Activated gamma-delta T cell treated with Interleukin-2 at 50 U/mL for 16 hours (primary cell): ENCODE measurements around the gene NCOA6.
A peak's percentile ranks its signal among the peaks of the same experiment; 100 is the strongest.

Experiments
- DNase-seq: peaks from one replicate; pipeline ENCODE4 v3.0.0-alpha.2; 2020

NCOA6 gene

GRCh38 chr20:34825530-34826362, at the start of gene NCOA6:
TSS of gene NCOA6 (minus strand) at chr20:34825651. CDS start at chr20:34782355, 43,296 bp downstream.
- peak; percentile 81 for DNase-seq

GRCh38 chr20:34874094-34874654, 48.7 kb upstream of the NCOA6 start:
- DNase-seq = peak; percentile 10

GRCh38 chr20:34873583-34874093, 48.2 kb upstream of the NCOA6 start:
- DNase-seq = no peak

GRCh38 chr20:34872622-34873224, 47.3 kb upstream of the NCOA6 start, which contains the start of gene GGT7:
TSS of gene GGT7 (minus strand) at chr20:34872856. CDS start at chr20:34872815, 41 bp downstream.
- DNase-seq = peak; percentile 87

- no peak for DNase-seq
Measured at GRCh38 chr20:34871966-34872621, 46.6 kb upstream of the NCOA6 start.

DNA sequence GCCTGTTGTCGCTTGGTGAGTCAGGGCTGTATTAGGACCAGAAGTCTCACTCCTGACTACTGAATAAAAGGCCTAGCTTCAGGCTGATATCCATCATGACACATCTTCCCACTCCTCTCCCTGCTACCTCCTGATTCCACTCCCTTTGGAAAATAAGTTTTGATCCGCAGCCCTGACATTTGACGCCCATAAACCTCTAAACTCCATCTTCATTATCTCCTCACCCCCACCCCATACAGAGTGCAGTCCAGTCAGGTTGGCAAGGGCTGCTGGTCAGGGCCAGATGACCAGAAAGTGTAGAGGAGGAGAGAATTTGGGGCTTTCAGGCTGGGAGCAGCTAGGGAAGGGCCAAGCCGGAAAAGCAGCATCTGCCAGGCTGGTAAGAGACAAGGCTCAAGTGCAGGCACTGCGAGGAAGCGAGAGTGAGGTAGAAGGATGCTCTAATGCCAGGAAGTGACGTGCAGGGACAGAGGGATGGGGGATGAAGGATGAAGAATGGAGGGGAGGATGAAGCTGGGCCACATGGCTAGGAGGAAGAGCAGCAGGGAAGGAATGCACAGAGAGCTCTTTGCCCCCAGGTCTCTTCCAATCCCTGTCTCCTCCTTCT, 46.0 kb upstream of the NCOA6 start:
- DNase-seq = no peak

- no peak for DNase-seq
Measured at GRCh38 chr20:34864216-34864615, 38.8 kb upstream of the NCOA6 start.

DNA sequence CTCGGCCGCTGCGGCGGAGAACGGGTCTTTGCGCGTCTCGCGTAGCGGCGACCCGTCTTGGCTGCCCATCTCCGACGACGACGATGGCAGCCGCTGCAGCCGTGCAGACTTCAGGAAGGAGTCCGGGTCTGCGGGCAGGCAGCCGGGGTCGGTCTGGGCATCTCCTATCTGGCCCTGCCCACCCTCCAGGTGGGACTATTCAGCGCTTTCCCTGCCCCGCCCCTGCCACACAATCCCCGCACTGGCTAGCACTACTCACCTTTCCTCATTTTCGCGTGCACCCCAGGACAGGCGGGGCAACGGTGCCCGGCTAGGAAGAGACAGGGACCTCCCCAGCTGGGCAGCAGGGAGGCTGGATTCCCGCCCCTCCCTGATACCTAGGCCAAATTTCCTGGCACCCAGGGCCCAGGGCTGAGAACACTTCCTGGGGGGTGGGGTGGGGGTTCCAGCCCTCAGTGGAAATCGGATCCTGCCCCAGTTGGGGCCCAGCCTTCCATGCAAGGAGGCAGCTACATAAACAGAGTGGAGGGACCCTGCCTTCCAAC, 38.0 kb upstream of the NCOA6 start:
- no peak for DNase-seq

DNA sequence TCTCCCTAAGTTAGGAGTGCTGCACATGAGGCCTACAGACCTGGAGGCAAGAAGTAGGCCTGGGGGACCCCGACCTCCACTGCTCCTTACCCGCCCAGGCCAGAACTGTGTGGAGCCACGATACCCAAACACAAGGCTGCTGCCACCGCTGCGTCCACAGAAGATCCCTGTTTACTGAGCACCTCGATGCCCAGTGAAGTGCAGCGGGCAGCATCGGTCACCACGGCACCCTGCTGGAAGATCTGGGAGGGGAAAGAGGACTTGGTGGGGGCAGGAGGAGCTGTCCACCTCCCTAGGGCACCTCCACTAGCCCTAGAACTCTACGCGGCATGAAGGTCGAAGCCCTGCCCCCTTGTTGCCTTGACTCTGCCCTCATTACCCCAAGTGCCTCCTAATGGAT, 37.3 kb upstream of the NCOA6 start:
- no peak for DNase-seq

DNA sequence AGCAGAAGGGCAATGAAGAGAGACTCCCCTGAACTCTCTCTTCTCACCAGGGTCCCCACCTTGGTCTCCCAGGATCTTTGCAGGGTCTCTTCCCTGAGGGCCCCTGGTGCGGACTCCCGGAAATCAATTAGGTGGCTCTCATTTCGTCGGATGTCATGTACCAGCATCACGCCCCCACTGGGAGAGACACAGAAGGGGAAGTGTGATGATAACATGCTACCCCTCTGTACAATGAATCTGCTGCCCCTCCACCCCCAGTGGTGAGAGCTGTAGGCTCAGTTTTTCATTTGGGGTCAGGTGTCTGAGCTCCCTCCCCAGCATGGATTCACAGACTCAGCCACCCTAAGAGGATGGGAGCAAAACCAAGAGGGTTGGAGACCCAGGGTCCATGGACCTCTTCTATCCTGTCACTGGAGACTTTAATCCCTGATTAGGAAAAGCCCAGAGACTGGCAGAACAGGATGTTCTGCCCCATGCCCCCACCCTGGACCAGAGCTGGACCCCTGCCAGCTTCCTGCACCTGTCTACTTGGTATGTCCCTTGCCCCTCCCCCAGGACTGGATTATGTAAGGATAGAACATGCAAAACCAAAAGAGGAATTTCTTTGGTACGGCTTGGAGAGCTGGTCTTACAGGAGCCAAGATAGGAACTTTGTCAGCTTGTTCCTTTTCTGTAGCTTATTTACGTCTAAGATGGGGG, 36.1 kb upstream of the NCOA6 start:
- DNase-seq = no peak

DNA sequence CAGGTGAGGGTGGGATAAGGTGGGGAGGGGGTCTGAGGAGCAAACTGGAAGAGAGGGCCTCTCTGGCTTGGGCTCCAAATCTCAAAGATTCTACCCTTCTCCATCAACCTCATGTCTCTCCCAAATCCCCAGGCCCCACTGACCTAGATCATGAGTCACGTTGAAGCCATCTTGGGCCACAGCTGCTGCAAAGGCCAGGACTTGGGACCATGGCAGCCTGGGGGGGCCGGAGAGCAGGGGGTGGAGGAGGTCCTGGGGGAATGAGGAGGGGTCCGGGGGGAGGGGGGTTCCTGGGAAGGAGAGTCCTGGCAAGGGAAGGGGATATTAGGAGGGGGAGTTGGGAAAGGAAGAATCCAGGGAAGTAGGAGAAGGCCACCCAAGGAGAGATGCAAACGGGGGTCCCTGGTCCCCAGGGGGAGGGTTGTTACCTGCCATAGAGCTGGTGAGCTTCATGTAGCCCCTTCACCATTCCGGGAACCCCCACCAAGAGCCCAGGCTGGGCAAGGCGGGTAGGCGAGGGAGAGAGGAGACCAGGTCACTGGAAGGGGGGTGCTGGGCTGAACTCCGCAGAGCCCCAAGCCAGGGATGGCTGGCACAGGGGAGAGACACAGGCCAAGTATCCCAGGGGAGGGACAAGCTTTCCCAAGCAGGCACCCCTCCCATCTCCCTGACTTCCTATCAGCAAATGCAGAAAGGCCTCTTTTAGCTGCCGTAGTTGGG, 34.5 kb upstream of the NCOA6 start:
- no peak for DNase-seq

GRCh38 chr20:34859367-34859766, 33.9 kb upstream of the NCOA6 start:
- DNase-seq = no peak

DNA sequence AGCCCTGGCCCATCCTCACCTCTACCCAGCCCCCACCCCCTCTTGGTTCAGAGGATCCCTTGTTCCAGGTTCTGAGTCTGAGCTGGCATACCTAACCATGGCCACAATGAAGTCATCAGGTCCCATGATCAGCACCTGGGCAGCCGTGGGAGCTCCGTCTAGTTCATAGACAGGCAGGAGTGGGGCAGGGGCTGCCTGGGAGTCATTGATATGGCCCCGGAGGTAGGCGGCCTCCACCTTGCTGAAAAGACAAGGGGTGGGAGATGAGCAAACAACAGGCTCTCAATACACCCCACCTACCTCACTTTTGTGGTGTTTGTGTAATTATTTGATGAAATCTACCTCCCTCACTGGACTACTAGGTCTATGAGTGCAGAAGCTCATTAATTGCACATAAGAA, 26.8 kb upstream of the NCOA6 start:
- DNase-seq = no peak

GRCh38 chr20:34850969-34851368, 25.5 kb upstream of the NCOA6 start:
- no peak for DNase-seq

GRCh38 chr20:34849778-34850177, 24.3 kb upstream of the NCOA6 start:
- no peak for DNase-seq

GRCh38 chr20:34848597-34848996, 23.1 kb upstream of the NCOA6 start:
- no peak for DNase-seq

GRCh38 chr20:34843421-34843820, 18.0 kb upstream of the NCOA6 start:
- DNase-seq = no peak

DNA sequence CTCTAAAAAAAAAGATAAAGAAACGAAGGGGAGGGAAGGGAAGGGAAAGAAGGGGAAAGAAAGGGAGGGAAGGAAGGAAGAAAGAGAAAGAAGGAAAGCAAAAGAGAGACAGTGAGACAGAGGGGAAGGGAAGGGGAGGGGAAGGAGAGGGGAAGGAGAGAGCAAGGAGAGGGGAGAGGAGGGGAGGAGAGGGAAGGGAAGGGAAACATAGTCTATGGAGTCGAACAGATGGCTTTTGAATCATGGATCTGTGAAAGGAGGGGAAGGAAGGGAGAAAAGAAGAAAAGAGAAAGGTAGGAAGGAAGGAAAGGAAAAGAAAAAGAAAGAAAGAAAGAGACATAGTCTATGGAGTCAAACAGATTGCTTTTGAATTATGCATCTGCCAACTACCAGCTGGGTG, 16.7 kb upstream of the NCOA6 start:
- DNase-seq = no peak

- DNase-seq = no peak
Measured at GRCh38 chr20:34834459-34834893, 9.0 kb upstream of the NCOA6 start.

- no peak for DNase-seq
Measured at GRCh38 chr20:34831936-34832335, 6.5 kb upstream of the NCOA6 start.

DNA sequence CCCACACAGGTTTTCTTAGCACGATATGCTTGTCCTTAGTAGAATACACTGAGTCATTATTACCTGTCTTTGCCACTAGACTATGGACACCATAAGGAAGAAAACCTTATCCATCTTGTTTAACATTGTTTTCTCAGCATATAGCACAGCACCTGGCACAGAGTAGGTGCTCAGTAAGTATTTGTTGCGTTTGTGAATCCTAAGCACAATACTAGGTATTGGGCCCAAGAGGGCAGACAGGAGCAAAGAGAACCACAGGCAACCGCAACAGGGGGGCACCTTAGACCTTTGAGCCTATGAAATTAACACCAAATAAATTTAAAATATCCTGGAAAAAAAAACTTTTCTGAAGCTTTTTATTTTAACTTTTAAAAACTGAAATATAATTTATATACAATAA, 3.7 kb upstream of the NCOA6 start:
- no peak for DNase-seq
